Gastrocnemius medialis (tissue), 4 donors: Measurements from ENCODE around the gene TRIM31.

Source experiments
- CTCF ChIP-seq, 5 experiments: fragments of 450-650 bp in 3 of 5; fragments of 200-600 bp in 2 of 5; sonication (generic) in 2 of 5; IDR thresholded peaks in 4 of 5; conservative IDR thresholded peaks in 1 of 5; 1 replicate in 4 of 5; 2 replicates in 1 of 5; pipeline ENCODE4 v1.5.1; 2016 to 2019; ENCODE audit warnings: antibody characterized with exemption in 5 of 5, mild to moderate bottlenecking in 3 of 5, moderate library complexity in 3 of 5
- POLR2A ChIP-seq, 2 donors: fragments of 450-650 bp; IDR thresholded peaks; one replicate each; pipeline ENCODE4 v1.6.1; 2017; ENCODE audit warnings: antibody characterized with exemption in 2 of 2, mild to moderate bottlenecking in 2 of 2, moderate library complexity in 2 of 2

- TF ChIP-seq CTCF (IDR thresholded peaks at IDR 0.05 in 4 of 5, conservative IDR thresholded peaks at IDR 0.05 in 1 of 5) (no peak), POLR2A (IDR thresholded peaks at IDR 0.05) (no peak)
Measured at GRCh38 chr6:30154061-30154460, 41.2 kb upstream of the TRIM31 start.
